Activated CD8-positive, alpha-beta T cell treated with anti-CD3 and anti-CD28 coated beads for 36 hours (primary cell): ENCODE results near the gene P2RX2. TPM values are rescaled to one million over a fixed set of nuclear protein-coding genes. Genes with fewer than 3 reads are reported as not detected.
A peak's percentile ranks its signal among the peaks of the same experiment; 100 is the strongest.

Experiments
- ATAC-seq: fragments of 200-7000 bp; cut with Tn5 transposase; one replicate; pipeline ENCODE4 v1.10.0; 2021; ENCODE audit warnings: mild to moderate bottlenecking, moderate library complexity
- CTCF ChIA-PET: fragments of 350-600 bp; sonication (Branson Sonifier 250); formaldehyde crosslinking; loops from one replicate; lab custom pipeline; 2021; ENCODE audit warnings: antibody characterized with exemption; lab: Charles Lee
- POLR2A ChIA-PET: fragments of 350-600 bp; sonication (Branson Sonifier 250); formaldehyde crosslinking; loops from one replicate; lab custom pipeline; 2021; ENCODE audit warnings: antibody characterized with exemption; lab: Charles Lee
- DNase-seq: peaks from one replicate; pipeline ENCODE4 v3.0.0-alpha.2; 2020
- H3K27ac Mint-ChIP-seq: one replicate; pipeline ENCODE4 v1.8.0; 2021; ENCODE audit warnings: mild to moderate bottlenecking, mixed read lengths
- H3K27me3 Mint-ChIP-seq: one replicate; pipeline ENCODE4 v1.8.0; 2021; ENCODE audit warnings: mixed read lengths
- H3K36me3 Mint-ChIP-seq: one replicate; pipeline ENCODE4 v1.8.0; 2021; ENCODE audit warnings: low read depth, mixed read lengths
- H3K4me1 Mint-ChIP-seq: one replicate; pipeline ENCODE4 v1.8.0; 2021; ENCODE audit warnings: low read depth, mixed read lengths
- H3K4me3 Mint-ChIP-seq: one replicate; pipeline ENCODE4 v1.8.0; 2021; ENCODE audit warnings: mild to moderate bottlenecking, moderate library complexity, mixed read lengths
- H3K9me3 Mint-ChIP-seq: one replicate; pipeline ENCODE4 v1.8.0; 2021; ENCODE audit warnings: mixed read lengths
- CTCF ChIP-seq: fragments of 200-600 bp; IDR thresholded peaks from one replicate; pipeline ENCODE4 v1.8.0; 2022; ENCODE audit warnings: antibody characterized with exemption, mild to moderate bottlenecking
- intact Hi-C: fragments of 100-400 bp; cut with micrococcal nuclease; formaldehyde crosslinking; loops from one replicate; pipeline ENCODE4 v1.10.0; 2022
- total RNA-seq, 2 experiments: library from RNA; stranded (reverse); gene quantifications; one replicate each; pipeline ENCODE4 v1.2.3, GENCODE V29; 2021

P2RX2 gene
- total RNA-seq, 2 experiments from 2014 or later: not detected

GRCh38 chr12:132593071-132593470 is 25.5 kb upstream of the P2RX2 start:
- Mint-ChIP-seq H3K4me3 (no peak overlapping the region), H3K4me1 (peaks cover 7% of the 10 kb centered on the region), H3K9me3 (no peaks in the 10 kb centered on the region), H3K36me3 (no peaks in the 10 kb centered on the region), H3K27me3 (peaks cover 11% of the 10 kb centered on the region), H3K27ac (no peak overlapping the region)
- ATAC-seq: no peak
- no peak for TF ChIP-seq CTCF
- ChIA-PET POLR2A (no interaction called here), CTCF (interaction anchor here (1.3 to 1.6 kb wide), 2 partner anchors 22 to 32 kb away, joined by 4 to 5 read pairs; no protein-coding TSS in a partner anchor)
- intact Hi-C loops: no loop called here
- DNase-seq: no peak

DNA sequence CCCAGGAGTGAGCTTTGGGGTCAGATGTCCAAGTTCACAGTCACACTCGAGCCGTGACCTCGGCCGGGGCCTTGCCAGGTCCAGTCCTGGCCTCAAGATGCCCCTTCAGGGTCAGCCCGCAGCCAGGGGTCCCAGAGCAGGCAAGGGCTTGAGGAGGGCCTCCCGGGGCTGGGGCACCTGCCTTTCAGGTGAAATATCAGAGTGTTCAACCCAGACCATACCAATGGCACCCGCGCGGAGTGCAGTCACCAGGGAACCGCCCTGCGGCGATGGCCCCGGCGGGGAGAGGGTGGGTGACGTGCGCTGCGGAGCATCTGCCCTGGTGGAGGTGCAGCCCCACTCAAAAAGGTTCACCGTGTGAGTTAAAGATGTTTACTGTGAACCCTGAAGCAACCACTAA is 25.1 kb upstream of the P2RX2 start:
- Mint-ChIP-seq H3K36me3 (no peaks in the 10 kb centered on the region), H3K27ac (no peak overlapping the region), H3K4me3 (no peak overlapping the region), H3K9me3 (no peaks in the 10 kb centered on the region), H3K4me1 (peaks cover 7% of the 10 kb centered on the region), H3K27me3 (peaks cover 12% of the 10 kb centered on the region)
- no peak for TF ChIP-seq CTCF
- no peak for ATAC-seq
- DNase-seq: no peak
- CTCF ChIA-PET: interaction anchor here (1.6 kb wide), 1 partner anchor 32 kb away, joined by 4 read pairs; no protein-coding TSS in a partner anchor
- POLR2A ChIA-PET: no interaction called here
- intact Hi-C loops: no loop called here

DNA sequence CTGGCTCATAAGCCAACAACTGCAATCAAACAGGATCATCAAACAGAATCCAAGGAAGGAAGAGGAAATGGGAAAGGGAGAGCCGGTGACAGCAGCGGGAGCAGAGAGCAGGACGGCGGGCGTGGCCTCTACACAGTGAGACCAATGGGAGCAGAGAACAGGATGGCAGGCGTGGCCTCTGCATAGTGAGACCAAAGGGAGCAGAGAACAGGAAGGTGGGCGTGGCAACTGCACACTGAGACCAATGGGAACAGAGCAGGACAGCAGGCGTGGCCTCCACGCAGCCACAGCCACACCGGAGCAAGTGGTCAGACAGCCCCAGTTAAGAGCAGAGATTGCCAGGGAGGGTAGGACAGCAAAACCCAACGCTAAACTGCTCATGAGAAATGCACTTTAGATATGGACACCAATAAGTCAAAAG is 24.6 kb upstream of the P2RX2 start:
- TF ChIP-seq CTCF: no peak
- no peak overlapping the region for H3K4me3 Mint-ChIP-seq
- ATAC-seq (peak; percentile 85), DNase-seq (peak; percentile 52)
- peaks cover 16% of the 10 kb centered on the region for H3K27me3 Mint-ChIP-seq
- H3K27ac Mint-ChIP-seq: no peak overlapping the region
- ChIA-PET CTCF (interaction anchor here (1.0 kb wide), 1 partner anchor 21 kb away, joined by 3 read pairs; no protein-coding TSS in a partner anchor), POLR2A (no interaction called here)
- no peaks in the 10 kb centered on the region for H3K9me3 Mint-ChIP-seq
- intact Hi-C loops: no loop called here
- H3K36me3 Mint-ChIP-seq: no peaks in the 10 kb centered on the region
- peaks cover 10% of the 10 kb centered on the region for H3K4me1 Mint-ChIP-seq

DNA sequence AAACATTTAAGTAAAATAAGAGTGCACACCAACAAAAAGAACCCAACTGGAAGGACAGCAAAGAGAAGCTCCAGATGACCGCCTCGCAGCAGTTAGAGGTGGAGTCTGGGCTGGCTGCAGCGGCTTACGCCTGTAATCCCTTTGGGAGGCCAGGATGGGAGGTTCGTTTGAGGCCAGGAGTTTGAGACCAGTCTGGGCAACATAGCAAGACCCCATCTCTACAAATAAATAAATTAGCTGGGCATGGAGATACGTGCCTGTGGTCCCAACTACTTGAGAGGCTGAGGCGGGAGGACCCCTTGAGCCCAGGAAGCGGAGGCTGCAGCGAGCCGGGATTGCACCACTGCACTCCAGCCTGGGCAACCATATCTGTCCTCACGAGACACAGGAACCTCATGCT is 23.4 kb upstream of the P2RX2 start:
- H3K4me1 Mint-ChIP-seq: peaks cover 15% of the 10 kb centered on the region
- no peaks in the 10 kb centered on the region for H3K9me3 Mint-ChIP-seq
- no peak overlapping the region for H3K4me3 Mint-ChIP-seq
- no peak for ATAC-seq
- TF ChIP-seq CTCF: no peak
- H3K36me3 Mint-ChIP-seq: no peaks in the 10 kb centered on the region
- DNase-seq: no peak
- intact Hi-C loops: no loop called here
- CTCF ChIA-PET: interaction anchor here (0.8 to 1.2 kb wide), 4 partner anchors 9 to 43 kb away, joined by 3 to 4 read pairs (median 3); no protein-coding TSS in a partner anchor
- no peak overlapping the region for H3K27ac Mint-ChIP-seq
- POLR2A ChIA-PET: interaction anchor here (1.3 kb wide), 1 partner anchor 34 kb away, joined by 3 read pairs; no protein-coding TSS in a partner anchor
- H3K27me3 Mint-ChIP-seq: peaks cover 19% of the 10 kb centered on the region

DNA sequence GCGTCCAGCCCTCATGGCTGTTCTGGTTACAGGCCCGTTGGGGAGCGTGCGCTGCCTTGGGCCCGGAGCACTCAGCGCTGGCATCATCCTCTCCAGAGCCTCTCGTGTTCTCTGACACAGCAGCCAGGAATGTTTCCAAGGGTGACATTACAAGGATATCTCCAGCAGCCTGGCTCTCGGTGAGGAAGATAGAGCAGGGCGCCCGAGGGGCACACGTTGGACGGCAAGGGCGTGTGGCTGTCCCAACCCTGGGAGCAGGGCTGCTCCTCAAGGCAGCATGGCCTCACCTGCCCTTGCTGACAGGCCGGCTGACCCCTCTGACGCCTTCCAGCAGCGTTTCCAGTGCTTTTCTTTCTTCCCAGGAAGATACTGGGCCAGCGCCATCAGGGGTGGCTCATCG is 22.6 kb upstream of the P2RX2 start:
- TF ChIP-seq CTCF: no peak
- CTCF ChIA-PET: interaction anchor here (0.8 to 1.0 kb wide), 2 partner anchors 18 to 43 kb away, joined by 3 to 4 read pairs; no protein-coding TSS in a partner anchor
- intact Hi-C loops: no loop called here
- no peaks in the 10 kb centered on the region for H3K9me3 Mint-ChIP-seq
- H3K27ac Mint-ChIP-seq: no peak overlapping the region
- POLR2A ChIA-PET: no interaction called here
- no peak overlapping the region for H3K4me3 Mint-ChIP-seq
- H3K4me1 Mint-ChIP-seq: peaks cover 15% of the 10 kb centered on the region
- DNase-seq: no peak
- peaks cover 19% of the 10 kb centered on the region for H3K27me3 Mint-ChIP-seq
- ATAC-seq: no peak
- H3K36me3 Mint-ChIP-seq: no peaks in the 10 kb centered on the region
